Common myeloid progenitor, CD34-positive (primary cell): ENCODE data around the gene TUBA8.
"Not testable (repeated sequence)": the region's sequence is repeated elsewhere in the genome, so short reads cannot be mapped to it uniquely, and the experiment has no call there.

Experiments used
- CTCF ChIA-PET: fragments of 350-600 bp; sonication (Branson Sonifier 250); formaldehyde crosslinking; loops from one replicate; lab custom pipeline; 2021; ENCODE audit warnings: antibody characterized with exemption; lab: Charles Lee
- POLR2A ChIA-PET: fragments of 350-600 bp; sonication (Branson Sonifier 250); formaldehyde crosslinking; loops from one replicate; lab custom pipeline; 2021; ENCODE audit warnings: antibody characterized with exemption; lab: Charles Lee
- DNase-seq, 3 donors: peaks; one replicate each; pipeline versions ENCODE4 v3.0.0 to v3.0.0-alpha.2; 2013
- H3K27ac ChIP-seq, 2 experiments: 1 replicate in 1 of 2; 2 replicates in 1 of 2; pipeline ENCODE4 v1.7.0; 2013; ENCODE audit warnings: inconsistent platforms in 2 of 2, low read length in 2 of 2, mild to moderate bottlenecking in 2 of 2, low read depth in 1 of 2, moderate library complexity in 1 of 2; ENCODE audit not compliant: severe bottlenecking in 2 of 2, insufficient read depth in 1 of 2, poor library complexity in 1 of 2
- H3K27me3 ChIP-seq, 5 experiments: replicated peaks in 2 of 5; 1 replicate in 3 of 5; 2 replicates in 2 of 5; pipeline versions ENCODE4 v1.6.1 to v1.7.0; 2013; ENCODE audit warnings: low read length in 4 of 5, mild to moderate bottlenecking in 2 of 5, moderate library complexity in 2 of 5, inconsistent platforms in 1 of 5; ENCODE audit not compliant: insufficient read depth in 5 of 5, control insufficient read depth in 4 of 5
- H3K36me3 ChIP-seq, 4 experiments: 1 replicate in 2 of 4; 2 replicates in 2 of 4; pipeline versions ENCODE4 v1.6.1 to v1.7.0; 2013; ENCODE audit warnings: low read length in 3 of 4, control low read depth in 1 of 4, mild to moderate bottlenecking in 1 of 4; ENCODE audit not compliant: control insufficient read depth in 4 of 4, insufficient read depth in 4 of 4
- H3K4me1 ChIP-seq, 4 experiments: 1 replicate in 3 of 4; 2 replicates in 1 of 4; pipeline versions ENCODE4 v1.6.1 to v1.7.1; 2013; ENCODE audit warnings: low read length in 3 of 4, mild to moderate bottlenecking in 3 of 4, control low read depth in 1 of 4, inconsistent platforms in 1 of 4, moderate library complexity in 1 of 4; ENCODE audit not compliant: control insufficient read depth in 4 of 4, insufficient read depth in 4 of 4; ENCODE audit errors: control extremely low read depth in 1 of 4
- H3K4me3 ChIP-seq, 7 experiments: 1 replicate in 4 of 7; 2 replicates in 3 of 7; pipeline versions ENCODE4 v1.5.1 to v1.7.0; 2013; ENCODE audit warnings: mild to moderate bottlenecking in 7 of 7, low read length in 6 of 7, moderate library complexity in 6 of 7, inconsistent platforms in 2 of 7, low read depth in 2 of 7, control low read depth in 1 of 7; ENCODE audit not compliant: insufficient read depth in 4 of 7, control insufficient read depth in 1 of 7; ENCODE audit errors: extremely low read depth in 1 of 7
- H3K9me3 ChIP-seq, 5 experiments: 1 replicate in 4 of 5; 2 replicates in 1 of 5; pipeline versions ENCODE4 v1.6.1 to v1.7.1; 2013; ENCODE audit warnings: low read length in 4 of 5, mild to moderate bottlenecking in 2 of 5, inconsistent platforms in 1 of 5, low read depth in 1 of 5, moderate library complexity in 1 of 5; ENCODE audit not compliant: control insufficient read depth in 4 of 5, insufficient read depth in 2 of 5; ENCODE audit errors: control extremely low read depth in 1 of 5
- WGBS: methylation state at CpG from one replicate; pipeline ENCODE4 v1.1.5; 2013; ENCODE audit not compliant: insufficient coverage; 5-methylcytosine and 5-hydroxymethylcytosine counted together

Gene TUBA8

DNA sequence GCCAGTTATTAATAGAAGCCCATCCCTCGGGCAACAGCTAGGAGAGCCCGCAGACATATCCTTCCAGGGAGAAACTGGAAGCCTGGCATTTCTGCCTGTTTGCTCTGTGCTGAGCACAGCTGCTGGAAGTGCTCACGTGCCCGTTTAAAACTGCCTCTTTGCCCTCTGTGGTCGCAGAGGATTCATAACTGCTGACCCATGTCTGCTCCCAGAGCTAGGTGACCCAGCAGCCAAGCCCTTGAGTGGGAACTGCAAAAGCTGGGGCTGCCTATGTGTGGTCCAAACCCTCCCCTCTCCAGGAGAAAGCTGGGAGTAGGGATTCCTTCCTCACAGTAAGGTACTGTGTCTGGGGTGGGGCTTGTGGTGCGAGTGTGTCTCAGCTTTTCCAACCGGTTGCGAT lies 54.0 kb downstream of the TUBA8 start:
- H3K4me3 ChIP-seq, H3K27me3 ChIP-seq, H3K27ac ChIP-seq, H3K4me1 ChIP-seq, POLR2A ChIA-PET, H3K9me3 ChIP-seq, H3K36me3 ChIP-seq, DNase-seq, CTCF ChIA-PET: not testable (repeated sequence)
- 96% methylated on average over 5 of the region's 8 CpGs for WGBS

DNA sequence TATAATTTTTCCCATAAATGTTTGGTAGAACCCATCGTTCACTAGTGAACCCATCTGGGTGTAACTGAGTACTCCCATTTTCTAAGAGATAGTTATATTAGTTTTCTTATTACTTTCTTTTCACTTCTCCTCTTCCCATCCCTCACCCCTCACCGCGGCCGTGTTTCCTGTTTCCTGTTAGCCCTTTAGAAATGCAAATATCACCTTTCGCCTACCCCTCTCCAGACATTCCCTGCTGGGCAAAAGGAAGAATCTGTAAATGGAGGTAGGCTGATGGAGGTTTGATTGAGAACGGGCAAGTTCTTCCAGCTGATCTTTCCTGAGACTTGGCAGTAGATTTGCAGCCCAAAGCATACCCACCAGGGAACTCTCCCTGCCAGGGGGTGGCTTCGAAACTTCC lies 54.7 kb downstream of the TUBA8 start:
- H3K27me3 ChIP-seq, H3K9me3 ChIP-seq, DNase-seq, CTCF ChIA-PET, H3K4me3 ChIP-seq, H3K27ac ChIP-seq, POLR2A ChIA-PET, H3K4me1 ChIP-seq, H3K36me3 ChIP-seq: not testable (repeated sequence)
- WGBS = no CpG with 5 or more reads among the region's 7 CpGs

DNA sequence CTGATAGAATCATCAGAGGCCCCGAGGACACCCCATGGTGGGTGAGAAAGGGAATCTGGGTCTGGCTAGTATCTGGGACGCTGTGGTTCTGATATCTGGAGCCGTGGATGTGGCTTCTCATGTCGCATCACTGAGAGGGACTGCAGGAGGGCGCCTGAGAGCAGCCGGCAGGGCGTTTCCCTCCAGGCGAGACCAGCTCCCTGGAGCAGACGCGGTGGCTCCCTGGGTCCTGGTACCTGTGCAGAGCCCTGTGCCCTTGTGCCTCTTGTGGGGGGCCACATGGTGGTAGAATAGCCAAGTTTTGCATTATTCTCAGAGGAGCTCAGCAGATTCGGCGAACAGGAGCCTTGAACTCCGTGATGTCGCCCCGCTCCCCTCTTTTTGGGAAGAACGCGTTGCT lies 59.7 kb downstream of the TUBA8 start:
- POLR2A ChIA-PET, H3K27ac ChIP-seq, H3K9me3 ChIP-seq, CTCF ChIA-PET, DNase-seq, H3K36me3 ChIP-seq, H3K27me3 ChIP-seq, H3K4me3 ChIP-seq, H3K4me1 ChIP-seq: not testable (repeated sequence)
- WGBS = 94% methylated on average over 5 of the region's 17 CpGs

DNA sequence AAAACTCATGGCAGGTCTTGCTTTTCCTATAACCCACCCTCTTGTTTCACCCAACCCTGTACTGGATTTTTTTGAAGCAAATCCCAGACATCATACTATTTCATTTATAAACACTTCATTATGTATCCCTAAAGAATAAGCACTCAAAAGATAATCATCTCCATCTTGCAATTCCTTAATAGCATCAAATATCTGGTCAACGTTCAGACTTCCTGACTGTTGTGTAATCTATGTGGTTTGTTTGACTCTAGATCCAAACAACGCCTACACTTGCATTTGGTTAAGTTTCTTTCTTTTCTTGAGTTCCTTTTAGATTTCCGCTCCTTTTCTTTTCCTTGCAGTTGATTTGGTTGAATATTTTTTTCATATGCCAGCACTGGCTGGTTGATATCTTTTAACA lies 61.6 kb downstream of the TUBA8 start:
- H3K27ac ChIP-seq, H3K36me3 ChIP-seq, H3K9me3 ChIP-seq, H3K4me1 ChIP-seq, DNase-seq, H3K27me3 ChIP-seq, CTCF ChIA-PET, H3K4me3 ChIP-seq, POLR2A ChIA-PET: not testable (repeated sequence)
- no CpG with 5 or more reads among the region's 3 CpGs for WGBS

DNA sequence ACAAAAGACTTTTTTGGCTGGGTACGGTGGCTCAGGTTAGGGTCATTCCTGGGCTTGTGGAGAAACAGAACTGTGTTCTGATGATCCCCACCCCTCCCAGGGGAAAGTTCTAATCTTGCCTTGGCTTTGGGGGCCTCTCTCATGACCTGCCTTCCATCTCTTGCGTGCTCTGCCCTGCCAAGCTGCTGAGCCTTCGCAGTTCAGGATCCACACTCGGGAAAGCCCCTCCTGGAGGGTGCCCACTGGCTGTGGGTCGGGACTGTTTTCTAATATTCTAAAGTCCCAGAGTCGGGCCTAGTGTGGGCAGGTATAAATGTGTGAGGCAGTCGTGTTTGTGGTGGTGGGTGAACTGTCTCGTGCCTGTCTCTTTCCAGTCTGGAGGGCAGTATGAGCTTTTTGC lies 62.2 kb downstream of the TUBA8 start:
- H3K9me3 ChIP-seq, H3K27ac ChIP-seq, H3K36me3 ChIP-seq, DNase-seq, H3K4me3 ChIP-seq, H3K4me1 ChIP-seq, CTCF ChIA-PET, H3K27me3 ChIP-seq, POLR2A ChIA-PET: not testable (repeated sequence)
- WGBS = no CpG with 5 or more reads among the region's 8 CpGs

DNA sequence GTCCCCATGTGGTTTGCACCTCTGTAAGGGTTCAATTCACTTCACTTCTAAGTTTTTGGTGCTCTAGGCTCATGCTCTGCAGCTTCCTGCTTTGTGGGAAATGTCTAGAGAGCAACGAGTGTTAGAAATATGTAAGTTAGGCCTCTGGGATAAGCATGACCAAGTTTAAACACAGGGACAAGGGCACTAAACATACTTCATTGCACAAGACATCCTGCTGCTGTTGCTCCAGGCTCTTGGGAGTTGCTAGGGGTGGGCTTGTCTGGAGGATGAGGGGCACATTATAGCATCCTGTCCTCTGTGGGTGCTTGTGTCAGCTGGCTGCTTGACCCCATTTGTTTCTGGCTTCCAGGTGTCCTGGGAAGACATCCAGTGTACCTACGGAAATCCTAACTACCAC lies 62.8 kb downstream of the TUBA8 start:
- 86% methylated on average over 1 of the region's 2 CpGs for WGBS

More for the DNA sequence above, 62.8 kb downstream of the TUBA8 start:
- CTCF ChIA-PET, H3K4me3 ChIP-seq, DNase-seq, POLR2A ChIA-PET, H3K4me1 ChIP-seq, H3K27ac ChIP-seq, H3K27me3 ChIP-seq, H3K9me3 ChIP-seq, H3K36me3 ChIP-seq: not testable (repeated sequence)
